GM19351 (cell line): ENCODE measurements around the gene ADAMTS2.

Experiments
- ATAC-seq: cut with Tn5 transposase; IDR thresholded peaks from one replicate; pipeline ENCODE4 v1.9.1; 2021; ENCODE audit warnings: mild to moderate bottlenecking, moderate library complexity; ENCODE audit not compliant: unreplicated experiment

ADAMTS2 gene

DNA sequence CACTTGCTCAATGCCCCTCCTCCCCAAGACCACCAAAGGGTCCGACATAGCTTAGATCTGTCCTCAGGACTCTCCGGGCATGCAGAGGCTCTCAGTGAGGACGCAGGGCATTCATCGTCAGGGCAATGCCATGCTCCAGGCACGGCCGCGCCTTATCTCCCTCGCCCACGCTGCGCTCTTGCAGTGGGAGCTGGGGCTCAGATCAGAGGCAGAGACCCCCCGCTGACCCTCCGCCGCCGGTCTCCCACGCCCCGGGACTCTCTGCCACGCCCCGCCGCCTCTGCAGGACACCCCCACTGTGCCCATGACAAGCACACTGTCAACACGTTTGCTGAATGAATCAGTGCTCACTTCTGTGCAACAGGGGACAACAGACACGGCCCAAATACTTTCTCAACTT lies 140.7 kb downstream of the ADAMTS2 start:
- ATAC-seq: no peak

DNA sequence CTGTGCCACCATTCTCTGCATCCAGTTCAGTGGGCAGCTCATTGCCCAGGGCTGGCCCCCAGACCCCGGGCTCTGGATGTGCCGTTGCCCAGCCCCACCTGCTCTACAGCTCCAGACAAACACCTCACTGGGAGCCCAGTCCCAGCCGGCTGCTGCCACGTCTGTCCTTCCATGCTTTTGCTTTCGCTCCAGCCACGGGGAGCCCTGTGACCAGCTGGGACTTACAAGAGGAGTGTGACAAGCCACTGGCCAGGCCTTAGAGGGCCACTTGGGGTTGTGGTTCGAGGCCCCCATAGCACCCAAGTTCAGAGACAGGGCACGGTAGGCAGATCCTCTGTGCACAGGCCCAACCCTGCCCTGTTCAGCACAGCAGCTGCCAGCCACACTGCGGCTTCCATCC lies 142.0 kb downstream of the ADAMTS2 start:
- ATAC-seq: no peak

DNA sequence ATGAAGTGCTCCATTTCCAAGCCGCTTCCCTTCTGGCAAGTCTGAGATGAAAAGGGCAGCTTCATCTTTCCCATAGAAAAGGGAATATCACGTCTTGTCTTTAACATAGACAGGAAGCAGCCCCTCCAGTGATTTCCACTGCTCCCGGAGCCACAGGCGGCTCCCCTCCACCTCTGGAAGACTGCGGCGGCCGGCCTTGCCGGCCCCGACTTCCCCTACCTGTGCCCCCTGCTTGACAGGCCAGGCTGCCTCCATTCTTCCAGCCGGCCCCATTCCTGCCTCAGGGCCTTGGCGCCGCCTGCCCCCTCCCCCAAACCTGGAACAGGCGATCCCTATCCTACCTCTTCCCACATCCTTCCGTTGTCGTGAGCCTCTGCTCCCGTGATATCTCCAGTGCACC lies 143.3 kb downstream of the ADAMTS2 start:
- no peak for ATAC-seq

DNA sequence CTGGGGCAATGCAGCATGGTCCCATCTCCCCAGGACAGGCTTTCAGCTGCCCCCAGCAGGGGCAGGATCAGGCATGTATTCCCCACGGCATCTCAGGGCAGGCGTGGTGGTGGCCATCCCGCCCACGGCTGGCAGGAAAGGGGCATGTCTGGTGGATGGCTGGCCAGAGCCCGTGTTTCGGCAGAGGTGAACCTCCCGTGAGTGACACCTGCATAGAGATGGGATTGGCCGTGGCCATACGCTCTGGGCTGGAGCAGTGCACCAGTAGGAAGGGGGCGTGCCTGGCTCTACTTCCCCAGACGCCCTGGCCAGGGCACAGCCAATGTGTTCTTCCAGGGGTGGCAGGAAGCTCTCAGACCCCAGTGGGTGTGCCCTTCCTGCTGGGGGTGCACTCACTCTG lies 146.0 kb downstream of the ADAMTS2 start:
- no peak for ATAC-seq

DNA sequence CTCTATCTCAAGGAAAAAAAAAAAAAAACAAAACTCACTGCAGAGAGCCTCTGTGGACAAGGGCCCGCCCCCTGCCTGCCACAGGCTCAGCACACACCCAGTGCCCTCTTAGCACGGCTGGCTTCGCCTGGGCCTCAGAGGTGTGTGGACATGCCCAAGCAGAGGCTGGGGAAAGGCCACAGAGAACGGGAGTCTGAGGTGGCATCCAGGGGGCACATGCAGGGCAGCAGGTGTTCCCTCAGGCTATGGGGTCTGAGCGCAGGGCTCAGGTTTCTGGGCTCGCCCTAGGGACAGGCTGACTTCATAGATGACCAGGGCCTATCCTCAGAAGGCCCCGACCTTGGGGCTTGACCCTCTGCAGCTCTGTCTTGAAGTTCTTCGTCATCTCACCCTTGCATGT lies 146.4 kb downstream of the ADAMTS2 start:
- ATAC-seq: no peak

DNA sequence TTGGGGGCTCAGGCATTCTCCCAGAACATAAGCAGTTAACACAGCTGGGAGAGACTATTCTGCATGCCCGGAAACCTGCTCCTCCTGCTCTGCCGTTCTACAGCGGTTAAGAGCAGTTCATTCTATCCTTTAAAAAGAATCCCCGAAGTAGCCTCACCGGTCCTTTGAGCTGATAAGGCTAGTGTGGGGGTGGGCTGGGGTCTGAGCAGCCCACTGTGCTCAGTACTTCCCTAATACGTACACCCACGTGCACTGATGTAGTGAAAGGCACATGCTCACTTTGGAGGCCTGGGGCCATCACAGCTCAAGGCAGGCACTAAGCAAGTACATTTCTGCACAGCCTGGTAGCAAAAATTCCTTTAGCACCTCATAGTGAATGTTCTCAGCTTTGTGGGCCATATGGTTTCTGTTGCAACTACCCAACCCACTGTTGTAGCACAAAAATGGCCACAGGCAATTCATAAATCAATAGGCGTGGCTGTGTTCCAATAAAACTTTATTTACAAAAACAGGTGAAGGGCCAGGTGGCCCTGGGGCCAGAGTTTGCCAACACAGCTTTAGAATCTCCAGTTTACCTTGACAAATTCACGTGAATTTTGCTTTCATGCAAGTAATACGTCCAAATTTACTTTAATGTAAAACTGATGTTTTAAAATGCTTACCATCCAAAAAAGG lies 148.7 kb downstream of the ADAMTS2 start:
- no peak for ATAC-seq

DNA sequence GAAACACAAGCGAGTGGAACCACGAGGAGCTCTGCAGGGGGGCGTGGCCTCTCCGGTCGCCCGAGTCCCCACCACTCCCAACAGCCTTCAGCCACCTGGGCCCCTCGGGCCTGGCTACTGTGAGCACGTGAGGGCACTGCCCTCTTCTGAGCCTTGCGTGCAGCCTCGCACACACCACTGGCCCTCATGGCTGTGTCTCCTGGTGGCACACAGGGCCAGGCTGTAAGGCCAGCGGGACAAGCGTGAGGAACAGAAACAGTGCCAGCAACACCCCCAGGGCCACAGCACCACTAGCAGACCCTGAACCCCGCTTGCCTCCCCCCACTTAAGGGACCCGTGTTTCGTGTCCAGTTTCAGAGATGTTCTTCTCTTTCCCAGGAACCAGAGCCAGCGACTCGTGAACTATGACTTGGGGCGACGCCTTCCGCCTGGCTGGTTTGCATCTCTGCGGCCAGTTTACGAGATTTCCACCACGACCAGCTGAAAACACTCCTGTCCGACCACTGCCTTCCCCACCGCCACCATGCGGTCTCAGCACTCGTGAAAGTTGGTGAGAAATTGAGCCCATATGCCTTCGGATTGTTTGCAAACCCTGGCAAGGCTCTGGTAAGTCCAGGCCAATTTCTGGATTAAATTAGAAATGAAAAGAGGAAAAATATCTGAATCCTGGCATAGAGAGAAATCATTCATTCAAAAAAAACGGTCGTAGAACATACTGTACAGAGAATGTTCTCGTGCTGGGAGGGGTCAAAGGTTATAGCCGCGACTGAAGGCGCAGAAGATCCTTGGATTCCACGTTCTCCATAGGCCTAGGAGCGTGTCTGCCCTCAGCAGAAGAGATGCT lies 149.5 kb downstream of the ADAMTS2 start:
- no peak for ATAC-seq

DNA sequence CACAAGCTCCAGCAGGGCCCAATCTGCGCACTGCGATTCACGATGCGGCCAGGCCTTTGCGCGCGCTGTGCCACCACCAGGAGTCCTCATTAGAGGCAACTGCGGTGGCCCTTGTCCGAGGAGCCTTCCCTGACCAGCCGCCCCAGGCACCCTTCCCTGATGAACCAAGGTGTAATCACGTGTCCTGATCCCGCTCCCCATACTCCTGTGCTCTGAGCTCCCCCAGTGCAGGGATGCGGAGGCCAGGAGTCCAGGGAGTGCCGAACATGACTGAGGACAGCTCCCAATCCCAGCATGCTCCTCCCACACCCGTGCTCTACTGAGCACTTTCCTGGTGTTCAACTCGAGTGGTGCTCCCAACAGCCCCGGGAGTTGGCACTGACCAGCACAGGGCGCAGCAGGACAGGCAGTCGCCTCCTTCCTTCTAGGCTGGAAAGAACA lies 150.3 kb downstream of the ADAMTS2 start:
- no peak for ATAC-seq

DNA sequence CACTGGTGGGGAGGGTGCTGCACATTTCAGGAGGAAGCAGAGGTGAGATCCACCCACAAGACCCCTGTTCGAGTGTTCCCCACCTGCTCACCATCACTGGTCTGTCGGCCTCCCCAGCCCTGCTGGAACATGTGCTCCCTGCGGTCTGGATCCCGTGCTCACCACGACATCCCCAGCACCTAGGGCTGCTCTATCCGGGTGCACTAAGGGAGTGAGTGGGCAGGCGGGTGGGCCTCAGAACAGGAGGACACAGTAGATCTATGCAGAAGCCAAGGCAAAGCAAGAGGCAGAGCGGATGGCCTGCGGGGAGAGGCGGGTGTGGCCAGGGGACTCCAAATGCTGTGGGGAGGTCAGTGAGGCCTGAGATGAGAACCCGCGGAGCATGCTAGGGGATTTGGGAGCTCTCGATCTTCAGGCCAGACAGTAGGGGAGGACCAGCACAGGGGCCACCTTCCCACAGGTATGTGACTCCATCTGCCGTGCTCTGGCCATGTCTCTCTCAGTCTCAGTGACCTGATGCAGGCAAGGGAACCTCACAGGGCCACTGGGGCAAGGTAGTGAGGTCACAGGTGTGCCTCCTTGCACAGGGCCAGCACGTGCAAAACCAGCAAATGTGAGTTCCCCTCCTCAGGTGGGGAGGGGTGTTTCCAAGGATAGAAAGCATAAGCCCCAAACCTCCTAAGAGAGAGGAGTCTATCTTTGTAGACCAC lies 150.9 kb downstream of the ADAMTS2 start:
- ATAC-seq: no peak

DNA sequence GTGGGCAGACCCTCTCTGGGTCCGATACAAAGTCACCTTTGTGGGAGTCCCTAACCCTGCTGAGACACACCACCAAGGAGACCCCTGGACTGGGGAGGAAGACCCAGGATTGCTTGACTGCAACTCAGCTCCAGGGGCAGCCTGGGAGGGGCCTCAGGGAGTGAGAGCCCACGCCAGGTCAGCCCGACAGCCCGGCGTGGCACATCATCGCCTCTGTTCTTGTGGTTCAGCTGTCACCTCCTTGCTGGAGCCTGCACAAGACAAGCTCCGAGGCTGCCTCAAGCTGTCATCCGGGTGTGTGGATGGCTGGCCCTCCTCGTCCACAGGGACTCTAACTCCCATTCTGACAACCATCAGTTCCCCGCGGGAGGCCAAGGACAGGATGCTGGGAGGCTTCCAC lies 151.5 kb downstream of the ADAMTS2 start:
- no peak for ATAC-seq

DNA sequence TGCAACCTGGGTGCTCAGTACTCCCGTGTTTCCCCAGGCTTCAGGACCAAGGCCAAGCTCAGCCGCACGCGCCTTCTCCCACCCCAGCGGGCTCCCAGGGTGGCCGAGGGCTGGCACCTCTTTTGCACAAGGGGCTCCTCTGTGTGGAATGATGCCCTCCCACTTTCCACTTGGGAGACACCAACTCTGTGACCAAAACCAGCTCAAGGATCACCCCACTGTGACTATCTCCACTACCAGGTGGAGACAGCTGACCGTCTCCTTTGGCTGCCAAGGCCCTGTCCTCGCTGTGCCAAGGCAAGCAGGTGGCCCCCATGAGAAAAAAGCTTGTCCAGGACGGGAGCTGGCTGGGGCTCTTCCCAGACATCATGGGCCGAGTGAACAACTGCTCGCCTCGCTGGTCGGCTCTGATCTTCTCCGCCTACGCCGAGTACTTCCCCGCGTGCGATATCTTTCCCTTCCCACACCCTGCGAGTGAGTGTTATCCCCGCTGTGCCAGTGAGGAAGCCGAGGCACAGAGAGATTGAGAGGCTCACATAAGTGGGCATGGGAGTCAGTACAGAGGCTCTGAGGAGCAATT lies 152.3 kb downstream of the ADAMTS2 start:
- no peak for ATAC-seq

DNA sequence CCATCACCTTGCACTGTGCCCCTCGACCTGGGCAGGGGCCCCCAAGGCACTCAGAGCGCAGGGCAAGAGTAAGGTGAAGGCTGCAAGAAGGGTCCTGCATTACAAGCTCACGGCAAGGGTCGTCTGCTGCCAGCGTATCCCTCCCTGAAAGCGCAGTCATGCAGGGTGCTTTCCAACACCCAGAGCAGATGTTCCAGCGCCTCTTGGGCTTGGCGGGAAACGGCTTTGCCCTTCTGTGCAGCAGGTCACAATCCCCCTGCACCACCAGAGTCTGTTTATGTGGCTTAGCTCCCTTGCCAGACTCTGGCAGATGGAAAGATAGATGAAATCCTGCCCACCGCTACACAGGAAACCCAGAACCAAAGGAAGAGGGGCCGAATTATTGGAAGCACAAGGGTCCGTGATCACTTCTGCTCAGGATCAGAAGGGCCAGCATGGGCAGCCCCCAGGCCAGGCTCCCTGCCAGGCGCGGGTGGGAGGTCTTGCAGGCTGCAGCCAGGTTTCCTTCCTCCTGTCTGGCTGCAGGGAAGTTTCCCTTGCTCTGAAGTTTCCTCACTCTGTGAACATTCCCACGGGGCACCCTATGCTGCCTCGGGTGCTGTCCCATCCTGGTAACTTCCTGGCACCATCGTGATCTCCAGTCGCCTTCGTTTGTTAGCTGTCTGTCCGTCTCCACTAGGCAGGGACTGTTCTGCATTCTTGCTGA lies 152.9 kb downstream of the ADAMTS2 start:
- ATAC-seq: no peak

DNA sequence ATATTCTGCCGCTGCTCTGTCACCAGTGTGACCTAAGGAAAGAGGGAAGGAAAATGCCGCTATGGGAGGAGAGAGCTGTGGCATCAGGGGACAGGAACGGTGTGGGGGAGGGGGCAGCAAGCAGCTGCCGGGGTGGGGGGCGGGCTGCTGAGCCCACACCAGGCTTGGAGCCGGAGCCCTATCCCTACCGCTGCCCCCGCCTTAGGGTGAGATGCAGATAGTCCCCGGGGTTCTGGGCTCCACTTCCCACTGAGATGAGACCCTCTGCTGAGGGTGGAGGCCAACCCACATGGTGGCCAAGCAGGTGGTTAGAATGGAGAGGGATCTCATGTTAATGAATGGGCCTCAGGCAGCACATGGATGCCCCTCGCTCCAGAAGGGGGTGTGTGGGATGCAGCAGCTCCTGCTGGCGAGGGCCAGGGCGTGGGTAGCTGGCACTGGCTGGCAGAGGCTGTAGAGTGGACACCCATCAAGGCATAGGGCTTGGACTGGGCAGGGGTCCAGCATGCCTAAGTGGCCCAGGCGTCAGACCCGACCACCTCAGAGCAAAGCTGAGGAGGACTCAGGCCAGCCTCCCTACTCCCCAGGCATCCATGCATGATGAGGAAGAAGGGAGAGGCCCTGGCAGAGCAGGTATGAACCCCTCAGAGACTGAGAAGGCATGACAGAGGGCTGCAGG lies 153.6 kb downstream of the ADAMTS2 start:
- no peak for ATAC-seq

DNA sequence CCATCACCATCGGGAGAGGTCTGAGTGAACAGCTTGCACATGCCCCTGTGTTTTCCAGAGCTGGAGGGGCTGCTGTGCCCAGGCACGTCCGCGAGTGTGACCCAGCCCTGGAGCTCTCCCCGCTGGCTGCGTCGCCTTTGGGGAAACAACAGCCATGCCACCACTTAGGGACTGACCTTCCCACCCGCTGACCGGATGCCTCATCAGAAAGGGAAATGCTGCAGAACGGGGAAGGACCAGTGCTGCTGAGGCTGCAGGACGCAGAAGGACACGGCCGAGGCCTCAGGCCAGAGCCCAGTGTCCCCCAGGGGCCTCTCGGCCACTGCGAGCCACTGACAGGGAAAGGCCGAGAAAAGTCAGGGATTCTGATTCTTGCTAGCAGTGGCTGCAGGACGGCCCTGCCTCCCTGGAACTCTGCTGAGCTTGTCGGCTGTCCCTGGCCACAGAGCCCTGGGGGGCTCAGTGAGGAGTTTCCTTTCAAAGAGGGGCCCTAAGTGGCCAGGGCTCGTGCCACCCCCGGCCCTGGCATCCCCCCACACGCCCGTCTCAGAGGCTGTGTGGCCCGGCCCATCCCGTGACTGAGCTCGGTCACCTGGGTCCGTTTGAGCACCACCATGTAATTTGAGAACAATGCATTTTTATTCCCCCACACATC lies 154.3 kb downstream of the ADAMTS2 start:
- no peak for ATAC-seq

DNA sequence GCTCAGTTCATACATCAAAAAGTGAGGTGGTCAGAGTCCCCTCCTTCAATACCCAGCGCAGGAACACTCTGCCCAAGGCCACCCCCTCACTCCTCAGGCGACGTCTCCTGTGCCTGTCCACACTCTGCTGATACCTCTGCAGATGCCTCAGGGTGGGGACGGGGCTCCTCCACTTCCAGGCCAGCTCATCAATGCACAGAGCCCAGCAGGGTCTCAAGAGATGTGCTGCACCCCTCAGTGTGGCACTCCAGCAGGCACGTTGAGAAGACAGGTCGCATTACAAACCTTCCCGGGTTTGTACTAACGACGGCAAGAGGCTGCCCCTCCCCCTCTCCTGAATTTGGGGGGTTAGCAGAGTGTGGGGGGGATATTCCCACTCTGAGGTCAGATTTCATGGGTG lies 156.6 kb downstream of the ADAMTS2 start:
- ATAC-seq: no peak

DNA sequence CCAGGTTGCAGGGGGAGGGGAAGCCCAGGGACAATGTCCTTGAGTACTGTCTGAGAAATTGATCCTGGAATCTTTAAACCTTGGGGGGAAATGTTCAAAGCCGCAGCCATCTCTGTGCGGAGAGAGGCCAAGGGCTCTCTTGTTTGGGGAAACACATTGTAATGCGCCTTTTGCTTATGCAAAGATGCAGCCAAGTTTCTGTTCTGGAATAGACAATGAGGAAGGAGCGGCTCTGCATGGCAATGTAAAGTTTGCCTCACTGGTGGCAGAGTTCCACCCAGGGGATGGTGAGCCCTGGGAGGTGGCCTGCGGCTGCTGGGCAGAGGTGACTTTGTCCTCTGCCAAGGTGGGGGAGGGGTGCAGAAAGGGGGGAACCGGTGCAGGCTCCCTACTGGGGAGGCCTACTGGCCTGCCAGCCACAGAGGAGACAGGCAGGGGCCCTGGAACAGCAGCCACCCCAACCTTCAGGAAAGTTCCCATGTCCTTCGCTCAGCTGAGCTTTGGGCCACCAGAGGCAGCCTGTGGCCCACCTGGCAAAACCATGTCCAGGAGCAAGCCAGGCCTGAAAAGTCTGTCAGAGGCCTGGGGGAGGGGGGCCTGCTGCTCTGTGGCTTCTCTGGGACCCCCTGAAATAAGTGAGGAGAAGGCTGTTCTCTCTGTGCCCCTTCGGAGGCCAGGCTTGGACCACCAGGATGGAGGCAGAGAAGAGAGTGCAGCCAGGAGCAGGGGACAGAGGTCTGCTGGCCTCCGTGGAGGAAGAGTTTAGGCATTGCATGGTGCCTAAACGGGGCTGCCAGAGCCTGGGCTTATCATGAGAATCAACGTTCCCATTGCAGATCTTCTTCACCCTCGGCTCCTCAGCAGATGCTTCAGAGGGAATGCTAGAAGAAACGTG lies 157.3 kb downstream of the ADAMTS2 start:
- ATAC-seq: no peak

DNA sequence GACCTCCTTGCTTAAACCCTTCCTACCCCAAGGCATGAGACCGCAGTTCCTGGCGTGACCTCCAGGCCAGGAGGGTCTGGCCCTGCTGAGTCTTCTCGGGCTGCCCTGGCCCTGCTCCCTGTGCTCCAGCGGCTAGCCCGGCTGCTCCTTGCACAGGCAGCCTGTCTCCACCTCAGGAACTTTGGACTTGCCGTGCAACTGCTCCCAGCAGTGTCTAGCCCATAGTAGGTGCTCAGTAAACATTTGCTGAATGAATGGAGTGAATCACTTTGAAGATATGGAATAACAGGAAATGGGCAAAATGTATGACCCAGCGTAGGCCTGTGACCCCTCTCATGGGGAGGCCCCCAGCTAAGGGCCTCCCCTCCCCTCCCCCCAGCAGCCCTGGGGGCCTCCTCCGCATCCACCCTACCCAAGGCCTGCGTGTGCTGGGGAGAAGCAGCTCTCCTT lies 158.0 kb downstream of the ADAMTS2 start:
- ATAC-seq: no peak

DNA sequence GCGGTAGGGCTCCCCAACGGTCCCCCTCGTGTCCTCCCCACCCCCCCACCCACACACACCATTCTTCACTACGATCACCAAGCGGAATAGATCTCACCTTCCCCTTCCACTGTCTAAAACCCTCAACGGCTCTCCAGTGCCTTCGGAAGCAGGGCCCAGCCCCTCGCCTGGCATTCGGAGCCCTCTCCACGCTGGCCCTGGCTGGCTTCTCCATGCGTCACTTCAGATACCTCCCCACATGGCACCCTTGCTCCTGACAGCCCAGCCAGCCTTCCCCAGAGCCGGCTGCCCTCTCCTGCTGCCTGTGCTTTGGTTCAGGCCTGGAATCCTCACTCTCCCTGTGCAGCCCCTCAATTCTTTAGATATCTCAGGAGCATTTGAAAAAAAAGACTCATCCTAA lies 158.5 kb downstream of the ADAMTS2 start:
- no peak for ATAC-seq

DNA sequence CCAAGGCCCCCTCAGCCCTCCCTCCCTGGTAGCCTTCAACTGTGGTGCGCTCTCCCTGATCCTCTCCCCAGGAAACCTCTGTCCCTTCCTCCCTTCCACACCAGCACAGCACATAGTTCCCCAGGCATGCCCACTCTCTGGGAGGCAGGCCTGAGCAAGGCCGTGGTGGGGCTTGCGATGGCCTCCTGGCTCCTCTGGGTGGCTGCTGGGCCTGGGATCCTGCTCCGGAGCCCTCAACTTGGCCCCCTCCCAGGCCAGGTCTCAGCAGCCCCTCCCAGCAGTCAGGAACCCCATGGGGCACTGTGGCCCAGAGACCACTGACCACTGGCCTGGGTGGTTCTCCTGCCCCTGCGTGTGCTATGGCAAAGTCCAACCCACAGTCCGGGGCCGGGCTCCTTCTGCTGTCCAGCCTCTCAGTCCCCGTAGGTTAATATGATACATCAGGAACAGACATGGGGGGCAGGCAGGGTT lies 159.3 kb downstream of the ADAMTS2 start:
- ATAC-seq: no peak
